GM12872 (cell line): Measurements from ENCODE around the gene C11orf24.

Source experiments
- TF ChIP-seq, protein P1 (sequence below): IDR thresholded peaks from 3 replicates; pipeline ENCODE4 v1.5.1; 2011; ENCODE audit warnings: low read depth, mild to moderate bottlenecking, low read length, moderate library complexity; ENCODE audit not compliant: insufficient read depth

Gene C11orf24

GRCh38 chr11:68216171-68216938 is 55.4 kb downstream of the C11orf24 start:
- TF ChIP-seq, protein P1, sequence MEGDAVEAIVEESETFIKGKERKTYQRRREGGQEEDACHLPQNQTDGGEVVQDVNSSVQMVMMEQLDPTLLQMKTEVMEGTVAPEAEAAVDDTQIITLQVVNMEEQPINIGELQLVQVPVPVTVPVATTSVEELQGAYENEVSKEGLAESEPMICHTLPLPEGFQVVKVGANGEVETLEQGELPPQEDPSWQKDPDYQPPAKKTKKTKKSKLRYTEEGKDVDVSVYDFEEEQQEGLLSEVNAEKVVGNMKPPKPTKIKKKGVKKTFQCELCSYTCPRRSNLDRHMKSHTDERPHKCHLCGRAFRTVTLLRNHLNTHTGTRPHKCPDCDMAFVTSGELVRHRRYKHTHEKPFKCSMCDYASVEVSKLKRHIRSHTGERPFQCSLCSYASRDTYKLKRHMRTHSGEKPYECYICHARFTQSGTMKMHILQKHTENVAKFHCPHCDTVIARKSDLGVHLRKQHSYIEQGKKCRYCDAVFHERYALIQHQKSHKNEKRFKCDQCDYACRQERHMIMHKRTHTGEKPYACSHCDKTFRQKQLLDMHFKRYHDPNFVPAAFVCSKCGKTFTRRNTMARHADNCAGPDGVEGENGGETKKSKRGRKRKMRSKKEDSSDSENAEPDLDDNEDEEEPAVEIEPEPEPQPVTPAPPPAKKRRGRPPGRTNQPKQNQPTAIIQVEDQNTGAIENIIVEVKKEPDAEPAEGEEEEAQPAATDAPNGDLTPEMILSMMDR = no peak

DNA sequence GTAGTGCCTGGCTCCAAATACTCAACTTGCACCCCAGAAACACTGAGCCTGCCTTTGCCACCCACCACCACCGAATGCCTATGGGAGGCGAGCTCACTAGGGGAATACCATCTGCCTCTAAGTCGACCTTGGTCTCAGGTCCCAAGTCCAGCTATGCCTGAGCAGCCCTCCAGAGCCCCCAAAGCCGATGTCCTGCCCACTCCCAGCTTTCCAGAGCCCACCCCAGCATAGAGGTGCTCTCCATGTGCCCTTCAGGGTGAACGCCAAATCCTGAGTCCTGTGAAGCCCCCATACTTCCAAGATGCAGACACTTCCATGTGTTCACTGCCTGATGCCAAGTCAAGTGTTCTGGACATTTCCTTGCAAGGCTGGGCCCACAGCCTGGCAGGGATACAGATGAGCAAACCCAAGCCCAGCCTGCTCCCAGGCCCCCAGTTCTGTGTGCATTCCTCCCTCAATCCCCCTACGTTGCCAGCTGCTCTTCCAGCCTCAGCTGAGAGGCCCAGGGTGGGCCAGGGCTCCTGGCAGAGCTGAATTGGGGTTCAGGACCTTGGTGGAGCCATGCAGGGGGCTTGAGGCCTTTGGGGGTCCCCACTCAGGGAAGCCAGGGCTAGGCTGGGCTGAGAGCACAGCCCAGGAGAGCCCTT is 56.1 kb downstream of the C11orf24 start:
- TF ChIP-seq, protein P1 = no peak

DNA sequence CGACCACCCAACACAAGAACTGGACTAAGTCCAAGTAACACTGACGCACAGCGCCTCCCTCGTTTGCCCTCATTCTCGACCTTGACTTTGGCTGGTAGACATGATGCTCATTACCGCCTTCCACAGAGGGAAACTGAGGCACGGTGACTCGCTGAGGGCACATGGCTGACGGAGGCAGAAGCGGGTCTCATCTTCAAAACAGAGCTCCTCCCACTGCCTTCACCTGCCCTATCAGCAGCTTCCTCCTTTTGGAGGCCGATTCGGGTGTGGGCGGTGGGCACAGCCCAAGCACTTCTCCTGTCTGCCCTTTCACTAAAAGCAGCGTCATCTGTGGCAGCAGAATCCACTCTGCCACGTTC is 56.7 kb downstream of the C11orf24 start:
- TF ChIP-seq, protein P1 = no peak

GRCh38 chr11:68214173-68215086 is 57.3 kb downstream of the C11orf24 start:
- TF ChIP-seq, protein P1 = no peak

- TF ChIP-seq, protein P1 = no peak
Observed at GRCh38 chr11:68213555-68214172, 58.1 kb downstream of the C11orf24 start.

GRCh38 chr11:68213135-68213515 is 58.6 kb downstream of the C11orf24 start, which contains the start of gene KMT5B:
Gene KMT5B, minus strand, starts transcription at chr11:68213296. Its CDS starts 23,220 bp downstream, at chr11:68190076.
- TF ChIP-seq, protein P1 = no peak
